Activated T-helper 1 cell treated with Interleukin-2 at 50 U/mL for 16 hours (primary cell): ENCODE results near the gene AASS.

Source experiments
- DNase-seq: peaks from one replicate; pipeline ENCODE4 v3.0.0-alpha.2; 2020; ENCODE audit warnings: low read depth

The AASS gene

DNA sequence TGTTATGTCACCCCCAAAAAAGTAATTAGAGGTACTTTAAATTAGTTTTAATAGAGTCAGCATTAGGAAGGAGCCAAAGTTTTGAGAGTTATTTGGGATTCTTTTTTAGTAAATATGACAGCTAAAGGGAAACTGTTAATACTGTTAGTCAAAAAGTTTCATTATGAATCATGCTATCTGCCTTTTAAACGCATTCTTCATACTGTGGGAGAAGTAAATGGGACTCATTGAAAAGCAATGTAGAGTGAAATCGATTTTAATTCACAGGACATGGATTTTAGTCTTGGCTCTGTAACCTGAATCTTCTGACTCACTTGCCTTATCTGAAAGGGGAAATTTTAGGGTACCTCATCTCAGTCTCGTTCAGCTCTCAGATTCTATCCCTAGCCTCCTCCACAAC lies 105.1 kb downstream of the AASS start:
- DNase-seq, result no peak

- DNase-seq, result no peak
These were observed 105.9 kb downstream of the AASS start for GRCh38 chr7:122038134-122038533.

- no peak for DNase-seq
These were observed 108.2 kb downstream of the AASS start for GRCh38 chr7:122035876-122036275.

DNA sequence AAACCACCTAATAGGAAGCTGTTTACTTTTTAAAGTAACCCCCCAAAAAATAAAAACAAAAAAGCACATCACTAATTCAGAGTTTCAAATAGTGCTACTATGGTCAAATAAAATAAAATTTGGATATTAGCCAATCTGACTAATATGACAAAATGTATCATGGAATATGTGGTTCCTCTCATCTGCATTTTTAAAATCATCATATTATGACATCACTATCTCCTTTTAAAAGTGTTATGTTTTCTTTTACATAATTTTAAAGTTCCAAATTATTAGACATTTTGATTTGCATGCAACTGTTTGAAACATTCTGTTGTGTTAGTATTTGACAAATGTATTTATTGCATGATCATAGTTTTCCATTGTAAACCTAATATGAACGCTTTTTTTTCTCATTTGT lies 110.4 kb downstream of the AASS start:
- DNase-seq, result no peak

GRCh38 chr7:122027058-122027457 lies 117.0 kb downstream of the AASS start:
- no peak for DNase-seq
